ENCODE measurements around the gene KLHDC7B. TPM values are rescaled to one million over a fixed set of nuclear protein-coding genes. Genes with fewer than 3 reads are reported as not detected.

KLHDC7B gene
- total and polyA plus RNA-seq, 2 experiments from 2014 or later = 0.75 to 1.7 TPM

DNA sequence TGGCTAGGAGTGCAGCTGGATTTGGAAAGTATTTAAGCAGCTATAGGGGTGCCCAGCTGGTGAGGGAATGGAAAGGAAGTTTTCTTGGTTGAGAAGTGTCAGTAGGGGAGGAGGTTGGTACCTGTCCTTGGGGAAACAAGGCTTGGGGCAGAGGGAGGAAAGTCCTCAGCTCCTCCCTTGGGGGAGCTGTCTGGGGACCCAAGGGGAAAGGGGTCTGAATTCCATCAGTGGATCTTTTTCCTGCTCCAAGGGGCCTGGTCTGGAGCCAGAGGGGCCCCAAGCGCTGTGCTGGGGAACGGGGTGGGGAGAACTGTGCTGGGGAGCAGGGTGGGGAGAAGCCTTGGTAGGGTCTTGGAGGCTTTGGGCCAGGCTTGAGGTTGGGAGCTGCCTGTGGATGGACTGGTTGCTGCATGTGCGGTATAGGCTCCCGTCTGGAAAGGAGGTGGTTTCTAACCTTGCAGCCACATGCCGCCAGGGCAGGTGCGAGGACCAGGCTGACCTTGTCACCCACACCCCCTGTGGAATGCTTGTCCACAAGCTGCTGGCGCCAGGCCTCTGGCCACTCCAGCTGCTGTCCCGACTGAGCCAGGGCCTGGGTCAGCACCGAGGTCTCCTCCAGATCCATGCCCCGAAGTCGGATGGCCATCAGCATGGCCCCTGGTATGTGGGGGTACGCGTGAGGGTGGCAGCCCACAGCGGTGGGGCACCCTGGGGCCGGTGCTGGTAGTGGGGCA is 16.9 kb upstream of the KLHDC7B start:
- H3K27me3 ChIP-seq = peaks cover 11% of the 10 kb centered on the region
- H3K9me3 ChIP-seq (ENCODE audit: low read depth) = no peaks in the 10 kb centered on the region
- peaks cover 47% of the 10 kb centered on the region for H3K4me1 ChIP-seq (ENCODE audit: insufficient read depth)
- H3K79me2 ChIP-seq = peaks cover 8% of the 10 kb centered on the region
- no peak for DNase-seq (ENCODE audit: low spot score)
- H4K20me1 ChIP-seq (ENCODE audit: insufficient read depth, poor library complexity, severe bottlenecking) = peaks cover 4% of the 10 kb centered on the region
- WGBS (ENCODE audit: low lambda C conversion rate, missing lambda C conversion rate) = 84% methylated on average over 13 of the region's 15 CpGs
- no peak overlapping the region for H3K4me3 ChIP-seq
- TF ChIP-seq EZH2phosphoT487 (IDR thresholded peaks at IDR 0.05; ENCODE audit: low read depth, severe bottlenecking, unreplicated experiment) = no peak
- no peak for TF ChIP-seq EZH2 (IDR thresholded peaks at IDR 0.05; ENCODE audit: borderline replicate concordance)
- no peak for TF ChIP-seq CTCF (IDR thresholded peaks at IDR 0.05; ENCODE audit: poor library complexity)
- H3K27ac ChIP-seq = peak overlapping the region; percentile 96
- no peaks in the 10 kb centered on the region for H3K9me2 ChIP-seq (replicated peaks; ENCODE audit: insufficient read depth)
- no peaks in the 10 kb centered on the region for H3K36me3 ChIP-seq (replicated peaks; ENCODE audit: insufficient read depth, low read depth)
- no peak overlapping the region for H2AFZ ChIP-seq
- H3K4me2 ChIP-seq = peak overlapping the region; percentile 99

DNA sequence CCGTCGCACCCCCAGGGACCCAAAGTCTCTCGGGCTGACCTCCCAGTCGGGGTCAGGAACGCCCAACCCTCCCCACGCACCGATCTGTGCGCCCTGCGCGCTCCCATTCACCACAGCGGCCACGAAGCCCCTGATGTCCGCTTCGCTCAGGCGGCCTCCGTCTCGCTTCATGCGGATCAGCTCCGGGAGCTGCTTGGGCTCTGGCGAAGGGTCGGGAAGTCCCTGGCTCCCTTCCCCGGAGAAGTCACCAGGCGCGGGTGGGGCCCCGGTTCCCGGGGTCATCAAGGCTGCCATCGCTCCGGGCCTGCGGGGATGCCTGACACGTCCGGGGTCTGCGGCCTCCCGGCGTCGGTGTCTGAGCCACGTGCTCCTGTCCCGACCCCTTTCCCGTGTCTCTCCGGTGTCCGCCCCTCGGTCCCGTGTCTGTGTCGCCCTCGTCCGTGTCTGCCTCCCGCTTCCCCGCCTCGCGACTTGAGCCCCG is 16.2 kb upstream of the KLHDC7B start:
- peak overlapping the region; percentile 6 for H2AFZ ChIP-seq
- H3K4me1 ChIP-seq (ENCODE audit: insufficient read depth) = peaks cover 44% of the 10 kb centered on the region
- peaks cover 2% of the 10 kb centered on the region for H3K79me2 ChIP-seq
- no peaks in the 10 kb centered on the region for H3K9me3 ChIP-seq (ENCODE audit: low read depth)
- H3K27ac ChIP-seq = peak overlapping the region; percentile 96
- H3K4me2 ChIP-seq = peak overlapping the region; percentile 99
- peaks cover 11% of the 10 kb centered on the region for H3K27me3 ChIP-seq
- TF ChIP-seq EZH2 (IDR thresholded peaks at IDR 0.05; ENCODE audit: borderline replicate concordance) (no peak), CTCF (IDR thresholded peaks at IDR 0.05; ENCODE audit: poor library complexity) (no peak), EZH2phosphoT487 (IDR thresholded peaks at IDR 0.05; ENCODE audit: low read depth, severe bottlenecking, unreplicated experiment) (no peak)
- H3K9me2 ChIP-seq (replicated peaks; ENCODE audit: insufficient read depth) = no peaks in the 10 kb centered on the region
- 43% methylated on average over 47 of the region's 50 CpGs for WGBS (ENCODE audit: low lambda C conversion rate, missing lambda C conversion rate)
- DNase-seq (ENCODE audit: low spot score) = peak; percentile 35
- no peaks in the 10 kb centered on the region for H3K36me3 ChIP-seq (replicated peaks; ENCODE audit: insufficient read depth, low read depth)
- H4K20me1 ChIP-seq (ENCODE audit: insufficient read depth, poor library complexity, severe bottlenecking) = no peaks in the 10 kb centered on the region
- H3K4me3 ChIP-seq = peak overlapping the region; percentile 49

DNA sequence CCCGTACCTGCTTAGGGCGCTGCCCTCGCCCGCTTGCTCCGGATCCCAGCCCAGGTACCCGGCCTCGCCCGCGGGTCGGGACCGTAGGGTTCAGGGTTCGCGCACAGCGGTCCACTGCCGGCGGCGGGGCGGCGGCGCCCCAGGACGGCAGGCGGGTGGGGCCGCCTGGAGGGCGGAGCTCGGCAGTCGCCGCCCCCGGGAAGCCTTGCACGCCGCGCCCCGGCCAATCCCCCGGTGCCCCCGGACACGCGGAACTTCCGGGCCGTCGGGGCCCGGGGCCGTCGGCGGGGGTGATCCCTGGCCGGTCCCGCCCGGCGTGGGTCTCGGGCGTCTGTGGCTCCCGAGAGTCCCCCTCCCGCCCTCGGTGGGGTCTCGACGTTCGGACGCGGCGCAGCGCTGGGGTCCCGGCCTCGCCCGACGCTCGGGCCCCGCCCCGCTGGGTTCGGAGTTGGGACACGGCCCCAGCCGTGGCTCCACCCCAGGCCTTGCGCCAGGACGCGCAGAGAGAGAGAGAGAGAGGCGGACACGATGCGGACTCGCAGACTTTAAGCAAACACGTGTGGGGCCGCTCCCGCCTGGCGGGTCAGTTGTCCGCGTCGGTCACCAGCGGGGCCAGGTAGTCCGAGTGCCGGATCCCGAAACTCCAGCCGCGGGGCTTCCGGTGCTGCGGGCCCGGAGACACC is 15.7 kb upstream of the KLHDC7B start, which contains the start of gene TYMP:
TYMP (minus strand) TSS at position 116 of the 683 bp plus-strand sequence. CDS start 303 bp downstream, outside the sequence.
- Histone ChIP-seq H3K9me3 (ENCODE audit: low read depth) (no peaks in the 10 kb centered on the region), H3K79me2 (no peaks in the 10 kb centered on the region), H3K9me2 (replicated peaks; ENCODE audit: insufficient read depth) (no peaks in the 10 kb centered on the region), H3K36me3 (replicated peaks; ENCODE audit: insufficient read depth, low read depth) (no peaks in the 10 kb centered on the region), H2AFZ (peak within 1 kb of the TSS; percentile 23), H3K4me1 (ENCODE audit: insufficient read depth) (peaks cover 42% of the 10 kb centered on the region), H4K20me1 (ENCODE audit: insufficient read depth, poor library complexity, severe bottlenecking) (no peaks in the 10 kb centered on the region), H3K27ac (peak within 1 kb of the TSS; percentile 96), H3K4me2 (peak within 1 kb of the TSS; percentile 99), H3K27me3 (peaks cover 11% of the 10 kb centered on the region), H3K4me3 (peak within 1 kb of the TSS; percentile 49)
- TF ChIP-seq EZH2 (IDR thresholded peaks at IDR 0.05; ENCODE audit: borderline replicate concordance) (peak; percentile 12), CTCF (IDR thresholded peaks at IDR 0.05; ENCODE audit: poor library complexity) (no peak)
- DNase-seq (ENCODE audit: low spot score) = peak; percentile 84
- WGBS (ENCODE audit: low lambda C conversion rate, missing lambda C conversion rate) = 7% methylated on average over 43 of the region's 92 CpGs

Measured in hepatocyte (in vitro differentiated cells).